KMS-11 (cell line): ENCODE data around the gene UGT1A8.
"Not testable (repeated sequence)": the region's sequence is repeated elsewhere in the genome, so short reads cannot be mapped to it uniquely, and the experiment has no call there.

Experiments used
- H2AFZ ChIP-seq: fragments of 200-600 bp; sonication (generic); 2 replicates; pipeline ENCODE4 v1.6.1; 2016; ENCODE audit warnings: antibody characterized with exemption, mixed run types, low read depth
- H3K27ac ChIP-seq: fragments of 200-600 bp; sonication (generic); 2 replicates; pipeline ENCODE4 v1.6.1; 2016; ENCODE audit warnings: mild to moderate bottlenecking, mixed run types
- H3K27me3 ChIP-seq: fragments of 200-600 bp; sonication (generic); 2 replicates; pipeline ENCODE4 v1.6.1; 2017; ENCODE audit warnings: mild to moderate bottlenecking, low read depth, mixed run types, moderate library complexity; ENCODE audit not compliant: insufficient read depth
- H3K36me3 ChIP-seq: fragments of 200-600 bp; sonication (generic); 2 replicates; pipeline ENCODE4 v1.6.1; 2017; ENCODE audit warnings: mild to moderate bottlenecking, mixed run types; ENCODE audit not compliant: insufficient read depth
- H3K4me1 ChIP-seq: fragments of 200-600 bp; sonication (generic); 2 replicates; pipeline ENCODE4 v1.6.1; 2016; ENCODE audit warnings: mild to moderate bottlenecking, low read depth, mixed run types; ENCODE audit not compliant: poor library complexity, severe bottlenecking
- H3K4me2 ChIP-seq: fragments of 200-600 bp; sonication (generic); 2 replicates; pipeline ENCODE4 v1.7.0; 2016; ENCODE audit warnings: mild to moderate bottlenecking, mixed run types
- H3K4me3 ChIP-seq: fragments of 200-600 bp; sonication (generic); IDR thresholded peaks from 2 replicates; pipeline ENCODE4 v1.6.1; 2017; ENCODE audit warnings: low read depth, low read length, mixed read lengths; ENCODE audit not compliant: insufficient read depth
- H3K79me2 ChIP-seq: fragments of 200-600 bp; sonication (generic); 2 replicates; pipeline ENCODE4 v1.6.1; 2016; ENCODE audit warnings: low read depth, mixed run types; ENCODE audit not compliant: insufficient read depth
- H3K9ac ChIP-seq: fragments of 200-600 bp; sonication (generic); 2 replicates; pipeline ENCODE4 v1.6.1; 2016; ENCODE audit warnings: mild to moderate bottlenecking, mixed run types
- H4K20me1 ChIP-seq: fragments of 200-600 bp; sonication (generic); 2 replicates; pipeline ENCODE4 v1.6.1; 2016; ENCODE audit warnings: mild to moderate bottlenecking, mixed run types; ENCODE audit not compliant: insufficient read depth
- TF ChIP-seq, protein P1 (sequence below): fragments of 200-600 bp; sonication (generic); conservative IDR thresholded peaks from 2 replicates; pipeline ENCODE4 v1.6.1; 2017; ENCODE audit warnings: low read depth, mild to moderate bottlenecking, antibody characterized with exemption, low read length, moderate library complexity, mixed read lengths

UGT1A8 gene

DNA sequence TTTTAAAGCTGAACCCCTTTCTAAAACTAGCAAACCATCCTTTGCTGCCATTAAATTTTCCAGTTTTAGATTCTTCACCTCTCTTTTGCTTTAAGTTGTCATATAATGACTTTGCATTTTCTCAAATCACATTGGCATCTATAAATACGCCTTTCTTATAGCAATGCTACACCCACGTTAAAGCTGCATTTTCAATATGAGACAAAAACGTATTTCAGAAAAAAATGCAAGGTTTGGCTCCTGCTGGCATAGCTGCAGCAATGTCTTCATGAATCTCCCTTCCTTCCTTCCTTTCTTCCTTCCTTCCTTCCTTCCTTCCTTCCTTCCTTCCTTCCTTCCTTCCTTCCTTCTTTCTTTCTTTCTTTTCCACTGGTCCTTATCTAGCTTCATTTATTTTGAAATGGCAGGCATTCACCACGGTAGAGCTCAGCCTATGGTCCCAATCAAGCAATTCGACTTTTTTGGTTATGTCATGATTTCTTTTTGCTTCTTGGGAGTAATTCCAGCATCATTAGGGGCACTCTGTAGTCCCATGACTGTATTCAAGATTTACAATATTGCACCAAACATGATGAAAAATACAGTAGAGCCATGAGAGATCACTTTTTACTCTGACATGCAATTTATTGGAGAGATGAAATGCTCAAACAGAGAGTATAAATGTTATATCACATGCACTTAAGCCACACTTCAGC lies 10.0 kb downstream of the UGT1A8 start:
- Histone ChIP-seq H3K4me2 (no peak overlapping the region), H3K4me1 (no peaks in the 10 kb centered on the region), H3K27ac (no peak overlapping the region), H3K4me3 (no peak overlapping the region), H2AFZ (no peak overlapping the region), H3K36me3 (no peaks in the 10 kb centered on the region), H3K79me2 (no peaks in the 10 kb centered on the region), H3K27me3 (no peaks in the 10 kb centered on the region), H3K9ac (no peak overlapping the region), H4K20me1 (no peaks in the 10 kb centered on the region)
- TF ChIP-seq, protein P1, sequence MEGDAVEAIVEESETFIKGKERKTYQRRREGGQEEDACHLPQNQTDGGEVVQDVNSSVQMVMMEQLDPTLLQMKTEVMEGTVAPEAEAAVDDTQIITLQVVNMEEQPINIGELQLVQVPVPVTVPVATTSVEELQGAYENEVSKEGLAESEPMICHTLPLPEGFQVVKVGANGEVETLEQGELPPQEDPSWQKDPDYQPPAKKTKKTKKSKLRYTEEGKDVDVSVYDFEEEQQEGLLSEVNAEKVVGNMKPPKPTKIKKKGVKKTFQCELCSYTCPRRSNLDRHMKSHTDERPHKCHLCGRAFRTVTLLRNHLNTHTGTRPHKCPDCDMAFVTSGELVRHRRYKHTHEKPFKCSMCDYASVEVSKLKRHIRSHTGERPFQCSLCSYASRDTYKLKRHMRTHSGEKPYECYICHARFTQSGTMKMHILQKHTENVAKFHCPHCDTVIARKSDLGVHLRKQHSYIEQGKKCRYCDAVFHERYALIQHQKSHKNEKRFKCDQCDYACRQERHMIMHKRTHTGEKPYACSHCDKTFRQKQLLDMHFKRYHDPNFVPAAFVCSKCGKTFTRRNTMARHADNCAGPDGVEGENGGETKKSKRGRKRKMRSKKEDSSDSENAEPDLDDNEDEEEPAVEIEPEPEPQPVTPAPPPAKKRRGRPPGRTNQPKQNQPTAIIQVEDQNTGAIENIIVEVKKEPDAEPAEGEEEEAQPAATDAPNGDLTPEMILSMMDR, result no peak

DNA sequence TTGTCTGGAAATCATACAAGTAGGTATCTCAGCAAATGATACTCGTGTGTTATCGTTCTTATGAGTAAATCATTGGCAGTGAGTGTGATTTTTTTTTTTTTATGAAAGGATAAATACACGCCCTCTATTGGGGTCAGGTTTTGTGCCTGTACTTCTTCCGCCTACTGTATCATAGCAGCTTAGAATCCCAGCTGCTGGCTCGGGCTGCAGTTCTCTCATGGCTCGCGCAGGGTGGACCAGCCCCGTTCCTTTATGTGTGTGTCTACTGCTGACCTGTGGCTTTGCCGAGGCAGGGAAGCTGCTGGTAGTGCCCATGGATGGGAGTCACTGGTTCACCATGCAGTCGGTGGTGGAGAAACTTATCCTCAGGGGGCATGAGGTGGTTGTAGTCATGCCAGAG lies 18.9 kb downstream of the UGT1A8 start, which contains the start of gene UGT1A10:
TSS of gene UGT1A10 (plus strand) at position 143 of the 400 bp plus-strand sequence. CDS start at position 218, 75 bp downstream.
- not testable (repeated sequence) for H3K9ac ChIP-seq, H3K36me3 ChIP-seq, H3K4me1 ChIP-seq, H3K27me3 ChIP-seq, H4K20me1 ChIP-seq, H3K4me3 ChIP-seq, H2AFZ ChIP-seq, H3K27ac ChIP-seq, H3K79me2 ChIP-seq, H3K4me2 ChIP-seq

DNA sequence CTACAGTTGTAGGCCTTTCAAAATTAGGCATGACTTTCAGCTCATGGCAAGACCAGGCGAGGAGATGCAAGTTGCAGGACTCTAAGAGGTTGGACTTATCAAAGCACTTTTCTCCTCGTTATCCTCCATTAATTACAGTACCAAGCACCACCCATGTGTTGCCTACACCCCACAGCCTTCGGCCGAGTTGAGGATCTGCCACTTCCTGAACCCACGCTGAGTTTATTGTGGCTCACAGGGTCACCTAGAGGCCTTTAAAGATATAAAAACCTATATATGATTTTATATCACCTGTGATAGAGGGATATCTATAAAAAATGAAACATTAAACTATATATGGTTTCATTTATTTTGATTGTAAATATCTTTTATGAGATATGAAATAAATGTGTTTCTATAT lies 21.4 kb downstream of the UGT1A8 start:
- H3K36me3 ChIP-seq, result no peaks in the 10 kb centered on the region
- H3K9ac ChIP-seq, result no peak overlapping the region
- H3K4me2 ChIP-seq, result no peak overlapping the region
- no peaks in the 10 kb centered on the region for H3K4me1 ChIP-seq
- H3K4me3 ChIP-seq, result no peak overlapping the region
- TF ChIP-seq, protein P1, result no peak
- H3K79me2 ChIP-seq, result no peaks in the 10 kb centered on the region
- H3K27me3 ChIP-seq, result no peaks in the 10 kb centered on the region
- no peak overlapping the region for H3K27ac ChIP-seq
- H4K20me1 ChIP-seq, result no peaks in the 10 kb centered on the region
- H2AFZ ChIP-seq, result no peak overlapping the region

DNA sequence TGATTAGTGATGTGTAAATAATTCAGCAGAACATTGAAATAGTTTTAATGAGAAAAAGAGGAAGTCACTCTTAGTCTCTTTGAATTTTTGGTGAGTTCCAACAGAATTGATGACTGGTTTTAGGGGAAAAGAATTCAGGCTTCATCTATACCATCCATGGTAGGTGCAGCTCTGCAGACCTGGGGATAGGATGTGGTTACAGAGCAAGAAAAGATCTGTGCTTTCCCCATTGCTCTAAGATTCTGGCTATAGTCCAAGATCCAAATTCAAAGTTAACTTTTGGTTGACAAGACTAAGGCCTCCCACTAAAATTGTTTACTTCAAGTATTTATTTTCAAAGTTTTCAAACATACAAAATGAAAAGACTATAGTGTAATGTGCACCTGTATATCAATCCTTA lies 22.4 kb downstream of the UGT1A8 start:
- Histone ChIP-seq H2AFZ (no peak overlapping the region), H3K79me2 (no peaks in the 10 kb centered on the region), H4K20me1 (no peaks in the 10 kb centered on the region), H3K4me3 (no peak overlapping the region), H3K36me3 (no peaks in the 10 kb centered on the region), H3K4me1 (no peaks in the 10 kb centered on the region), H3K27ac (no peak overlapping the region), H3K9ac (no peak overlapping the region), H3K27me3 (no peaks in the 10 kb centered on the region), H3K4me2 (no peak overlapping the region)
- TF ChIP-seq, protein P1, result no peak

DNA sequence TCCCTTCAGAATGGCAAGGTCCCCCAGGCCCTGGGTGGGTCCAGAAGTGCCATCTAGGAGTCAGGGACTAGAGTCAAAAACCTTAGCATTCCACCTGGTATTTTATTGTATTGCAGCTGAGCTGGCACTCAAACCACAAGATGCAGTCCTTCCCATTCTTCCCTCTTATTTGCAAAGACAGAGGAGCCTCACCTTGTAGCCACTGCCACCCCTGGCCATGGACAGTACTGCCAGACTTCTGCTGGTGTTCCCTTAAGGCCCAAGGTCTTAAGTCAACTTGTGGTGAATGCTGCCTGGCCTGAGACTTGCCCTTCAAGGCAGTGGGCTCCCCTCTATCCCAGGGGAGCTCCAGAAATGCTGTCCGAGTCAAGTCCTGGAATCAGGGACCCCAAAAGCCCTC lies 25.7 kb downstream of the UGT1A8 start:
- Histone ChIP-seq H3K4me1 (no peaks in the 10 kb centered on the region), H3K79me2 (no peaks in the 10 kb centered on the region), H3K4me2 (no peak overlapping the region), H3K36me3 (no peaks in the 10 kb centered on the region), H3K27ac (no peak overlapping the region), H3K4me3 (no peak overlapping the region), H4K20me1 (no peaks in the 10 kb centered on the region), H2AFZ (no peak overlapping the region), H3K9ac (no peak overlapping the region), H3K27me3 (no peaks in the 10 kb centered on the region)
- TF ChIP-seq, protein P1, result no peak

DNA sequence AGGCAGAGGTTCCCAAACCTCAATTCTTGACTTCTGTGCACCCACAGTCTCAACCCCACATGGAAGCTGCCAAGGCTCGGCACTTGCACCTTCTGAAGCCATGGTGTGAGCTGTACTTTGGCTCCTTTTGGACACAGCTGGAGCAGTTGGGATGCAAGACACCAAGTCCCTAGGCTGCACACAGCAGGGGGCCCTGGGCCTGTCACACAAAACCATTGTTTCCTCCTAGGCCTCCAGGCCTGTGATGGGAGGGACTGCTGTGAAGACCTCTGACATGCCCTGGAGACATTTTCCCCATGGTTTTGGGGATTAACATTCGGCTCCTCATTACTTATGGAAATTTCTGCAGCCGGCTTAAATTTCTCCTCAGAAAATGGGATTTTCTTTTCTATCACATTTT lies 28.6 kb downstream of the UGT1A8 start:
- H4K20me1 ChIP-seq, H3K36me3 ChIP-seq, H3K4me3 ChIP-seq: not testable (repeated sequence)

More for the DNA sequence above, 28.6 kb downstream of the UGT1A8 start:
- not testable (repeated sequence) for H3K27me3 ChIP-seq, H3K4me1 ChIP-seq, H3K4me2 ChIP-seq, H3K27ac ChIP-seq, H3K79me2 ChIP-seq, H3K9ac ChIP-seq, H2AFZ ChIP-seq
